ENCODE results near the gene ACTN4. TPM values are rescaled to one million over a fixed set of nuclear protein-coding genes. Genes with fewer than 3 reads are reported as not detected.

Gene ACTN4
- total and polyA plus RNA-seq, 2 donors (not counting 1 experiment from before 2014, with no cell fraction given): 108 to 164 TPM

DNA sequence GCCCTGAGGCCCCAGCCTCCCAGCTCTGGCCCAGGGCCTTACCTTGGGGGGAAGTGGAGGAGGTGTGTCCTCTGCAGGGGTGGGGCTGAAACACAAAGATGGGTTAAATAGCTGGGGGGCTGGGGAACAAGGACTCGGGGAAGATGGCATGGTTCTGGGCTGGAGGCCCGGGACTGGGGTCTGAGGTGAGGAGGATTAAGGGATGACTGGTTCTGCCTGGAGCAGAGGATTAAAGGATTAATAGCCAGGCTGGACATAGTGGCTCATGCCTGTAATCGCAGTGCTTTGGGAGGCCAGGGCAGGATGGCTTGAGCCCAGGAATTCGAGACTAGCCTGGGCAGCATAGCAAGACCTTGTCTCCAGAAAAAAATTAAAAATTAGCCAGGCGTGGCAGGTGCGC is 41.3 kb upstream of the ACTN4 start:
- POLR2A ChIA-PET: interaction anchor here (0.9 kb wide), 1 partner anchor 43 kb away, joined by 5 read pairs; no protein-coding TSS in a partner anchor
- no peaks in the 10 kb centered on the region for H3K4me1 ChIP-seq (ENCODE audit: control insufficient read depth in 2 of 2, insufficient read depth in 2 of 2, low read length in 2 of 2)
- H3K4me2 ChIP-seq (replicated peaks; ENCODE audit: low read depth, low read length, poor library complexity, severe bottlenecking): no peak overlapping the region
- CTCF ChIA-PET: no interaction called here
- no peak overlapping the region for H2AFZ ChIP-seq (ENCODE audit: insufficient read depth, low read depth, low read length, poor library complexity, severe bottlenecking)
- intact Hi-C loops (cut with micrococcal nuclease): no loop called here
- H3K4me1 Mint-ChIP-seq: no peaks in the 10 kb centered on the region
- H3K27me3 Mint-ChIP-seq: no peaks in the 10 kb centered on the region
- 98% methylated on average over 6 of the region's 6 CpGs for WGBS (ENCODE audit: insufficient coverage)
- H3K79me2 ChIP-seq (ENCODE audit: control insufficient read depth, insufficient read depth, low read length): peaks cover 19% of the 10 kb centered on the region
- H3K4me3 Mint-ChIP-seq: no peak overlapping the region
- no peak overlapping the region for H3K9ac ChIP-seq (ENCODE audit: low read length)
- H4K20me1 ChIP-seq (ENCODE audit: control insufficient read depth, insufficient read depth, low read length, poor library complexity, severe bottlenecking): peaks cover 20% of the 10 kb centered on the region
- peaks cover 0 to 63% of the 10 kb centered on the region in 2 experiments for H3K36me3 ChIP-seq (replicated peaks in 1 of 2; ENCODE audit: control extremely low read depth in 1 of 2, control insufficient read depth in 1 of 2, extremely low read depth in 1 of 2, insufficient read depth in 2 of 2, low read length in 1 of 2)
- no peaks in the 10 kb centered on the region for H3K9me3 ChIP-seq (ENCODE audit: control extremely low read depth in 1 of 3, control insufficient read depth in 2 of 3, insufficient read depth in 1 of 3, low read length in 2 of 3)
- no peaks in the 10 kb centered on the region for H3K9me3 Mint-ChIP-seq (ENCODE audit: insufficient read depth)
- peak overlapping the region; percentile 20 for H3K27ac Mint-ChIP-seq
- DNase-seq (no peak), ATAC-seq (ENCODE audit: low read depth) (no peak)
- no peak for TF ChIP-seq EZH2 (IDR thresholded peaks at IDR 0.05; ENCODE audit: borderline replicate concordance, insufficient read depth, low read depth, low read length, poor library complexity, severe bottlenecking)
- TF ChIP-seq, protein P1, sequence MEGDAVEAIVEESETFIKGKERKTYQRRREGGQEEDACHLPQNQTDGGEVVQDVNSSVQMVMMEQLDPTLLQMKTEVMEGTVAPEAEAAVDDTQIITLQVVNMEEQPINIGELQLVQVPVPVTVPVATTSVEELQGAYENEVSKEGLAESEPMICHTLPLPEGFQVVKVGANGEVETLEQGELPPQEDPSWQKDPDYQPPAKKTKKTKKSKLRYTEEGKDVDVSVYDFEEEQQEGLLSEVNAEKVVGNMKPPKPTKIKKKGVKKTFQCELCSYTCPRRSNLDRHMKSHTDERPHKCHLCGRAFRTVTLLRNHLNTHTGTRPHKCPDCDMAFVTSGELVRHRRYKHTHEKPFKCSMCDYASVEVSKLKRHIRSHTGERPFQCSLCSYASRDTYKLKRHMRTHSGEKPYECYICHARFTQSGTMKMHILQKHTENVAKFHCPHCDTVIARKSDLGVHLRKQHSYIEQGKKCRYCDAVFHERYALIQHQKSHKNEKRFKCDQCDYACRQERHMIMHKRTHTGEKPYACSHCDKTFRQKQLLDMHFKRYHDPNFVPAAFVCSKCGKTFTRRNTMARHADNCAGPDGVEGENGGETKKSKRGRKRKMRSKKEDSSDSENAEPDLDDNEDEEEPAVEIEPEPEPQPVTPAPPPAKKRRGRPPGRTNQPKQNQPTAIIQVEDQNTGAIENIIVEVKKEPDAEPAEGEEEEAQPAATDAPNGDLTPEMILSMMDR (IDR thresholded peaks at IDR 0.05): no peak
- H3K27ac ChIP-seq (ENCODE audit: low read length in 2 of 2): no peak overlapping the region
- H3K4me3 ChIP-seq (ENCODE audit: control extremely low read depth in 1 of 5, extremely low read depth in 1 of 5, insufficient read depth in 1 of 5, low read depth in 2 of 5, low read length in 4 of 5): no peak overlapping the region
- H3K27me3 ChIP-seq (replicated peaks in 1 of 4; ENCODE audit: control extremely low read depth in 1 of 4, control insufficient read depth in 3 of 4, insufficient read depth in 4 of 4, low read length in 3 of 4): no peaks in the 10 kb centered on the region

DNA sequence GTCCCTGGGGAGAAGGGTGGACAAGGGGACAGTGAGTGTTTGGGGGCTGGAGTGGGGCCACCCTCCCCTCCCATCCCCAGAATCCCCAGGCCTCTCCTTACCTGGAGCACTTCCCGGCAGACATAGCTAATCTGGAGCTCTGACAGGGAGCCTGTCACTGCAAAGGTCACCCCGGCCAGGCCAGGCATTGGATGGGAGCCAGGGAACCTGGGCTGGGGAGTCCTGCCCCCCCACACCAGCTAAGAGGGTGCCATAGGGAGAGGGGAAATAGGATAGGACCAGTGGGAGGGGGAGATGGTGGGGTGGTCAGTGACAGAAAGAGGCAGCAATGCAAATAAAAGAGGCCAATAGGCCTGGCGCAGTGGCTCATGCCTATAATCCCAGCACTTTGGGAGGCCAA is 33.2 kb upstream of the ACTN4 start:
- POLR2A ChIA-PET: no interaction called here
- no peak overlapping the region for H3K4me3 ChIP-seq (ENCODE audit: control extremely low read depth in 1 of 5, extremely low read depth in 1 of 5, insufficient read depth in 1 of 5, low read depth in 2 of 5, low read length in 4 of 5)
- Mint-ChIP-seq H3K4me1 (peaks cover 44% of the 10 kb centered on the region), H3K9me3 (ENCODE audit: insufficient read depth) (no peaks in the 10 kb centered on the region), H3K27ac (no peak overlapping the region), H3K4me3 (no peak overlapping the region), H3K27me3 (no peaks in the 10 kb centered on the region)
- H3K27ac ChIP-seq (ENCODE audit: low read length in 2 of 2): no peak overlapping the region
- peaks cover 0 to 50% of the 10 kb centered on the region in 2 experiments for H3K36me3 ChIP-seq (replicated peaks in 1 of 2; ENCODE audit: control extremely low read depth in 1 of 2, control insufficient read depth in 1 of 2, extremely low read depth in 1 of 2, insufficient read depth in 2 of 2, low read length in 1 of 2)
- ATAC-seq (ENCODE audit: low read depth) (no peak), DNase-seq (no peak)
- H3K79me2 ChIP-seq (ENCODE audit: control insufficient read depth, insufficient read depth, low read length): peaks cover 78% of the 10 kb centered on the region
- intact Hi-C loops (cut with micrococcal nuclease): loop anchor here (10.0 kb wide), 1 partner anchor 709 kb away; the partner anchor contains the start of genes SIPA1L3 and WDR87
- no peak overlapping the region for H2AFZ ChIP-seq (ENCODE audit: insufficient read depth, low read depth, low read length, poor library complexity, severe bottlenecking)
- peaks cover 39% of the 10 kb centered on the region for H4K20me1 ChIP-seq (ENCODE audit: control insufficient read depth, insufficient read depth, low read length, poor library complexity, severe bottlenecking)
- 94% methylated on average over 2 of the region's 3 CpGs for WGBS (ENCODE audit: insufficient coverage)
- H3K9me3 ChIP-seq (ENCODE audit: control extremely low read depth in 1 of 3, control insufficient read depth in 2 of 3, insufficient read depth in 1 of 3, low read length in 2 of 3): no peaks in the 10 kb centered on the region
- H3K4me2 ChIP-seq (replicated peaks; ENCODE audit: low read depth, low read length, poor library complexity, severe bottlenecking): peak overlapping the region; percentile 5
- peaks cover 24 to 43% of the 10 kb centered on the region in 2 donors for H3K4me1 ChIP-seq (ENCODE audit: control insufficient read depth in 2 of 2, insufficient read depth in 2 of 2, low read length in 2 of 2)
- CTCF ChIA-PET: interaction anchor here (1.1 to 1.4 kb wide), 2 partner anchors 20 to 53 kb away, joined by 3 to 5 read pairs; no protein-coding TSS in a partner anchor
- no peaks in the 10 kb centered on the region for H3K27me3 ChIP-seq (replicated peaks in 1 of 4; ENCODE audit: control extremely low read depth in 1 of 4, control insufficient read depth in 3 of 4, insufficient read depth in 4 of 4, low read length in 3 of 4)
- no peak overlapping the region for H3K9ac ChIP-seq (ENCODE audit: low read length)
- TF ChIP-seq, protein P1 (IDR thresholded peaks at IDR 0.05): no peak
- TF ChIP-seq EZH2 (IDR thresholded peaks at IDR 0.05; ENCODE audit: borderline replicate concordance, insufficient read depth, low read depth, low read length, poor library complexity, severe bottlenecking): no peak

All from B cell (primary cell).